ENCODE results near the gene ERI3.

GRCh38 chr1:44220001-44220751 is 134.9 kb downstream of the ERI3 start:
- TF ChIP-seq POLR2A (IDR thresholded peaks at IDR 0.05; ENCODE audit: low read length) (no peak), GATA1 (IDR thresholded peaks at IDR 0.05; ENCODE audit: low read depth, low read length) (no peak)
